Progenitor cell of endocrine pancreas (in vitro differentiated cells): ENCODE data around the gene ATP6V1G3. TPM values are rescaled to one million over a fixed set of nuclear protein-coding genes. Genes with fewer than 3 reads are reported as not detected.
"Not testable (repeated sequence)": the region's sequence is repeated elsewhere in the genome, so short reads cannot be mapped to it uniquely, and the experiment has no call there.

Source experiments
- DNase-seq: peaks from one replicate; pipeline ENCODE4 v3.0.0; 2021; ENCODE audit warnings: low spot score; ENCODE audit not compliant: unreplicated experiment
- H3K27ac Mint-ChIP-seq: 2 replicates; pipeline ENCODE4 v1.8.0; 2021; ENCODE audit warnings: mild to moderate bottlenecking, moderate library complexity, mixed read lengths
- H3K27me3 Mint-ChIP-seq: 2 replicates; pipeline ENCODE4 v1.8.0; 2021; ENCODE audit warnings: mixed read lengths
- H3K36me3 Mint-ChIP-seq: 2 replicates; pipeline ENCODE4 v1.8.0; 2022; ENCODE audit warnings: mixed read lengths; ENCODE audit not compliant: insufficient read depth
- H3K4me1 Mint-ChIP-seq: 2 replicates; pipeline ENCODE4 v1.8.0; 2021; ENCODE audit warnings: low read depth, mixed read lengths
- H3K4me3 Mint-ChIP-seq: 2 replicates; pipeline ENCODE4 v1.8.0; 2021; ENCODE audit warnings: low read depth, mild to moderate bottlenecking, moderate library complexity, mixed read lengths
- H3K9me3 Mint-ChIP-seq: 2 replicates; pipeline ENCODE4 v1.8.0; 2021; ENCODE audit warnings: low read depth, mixed read lengths
- CTCF ChIP-seq: fragments of 200-600 bp; sonication (generic); IDR thresholded peaks from one replicate; pipeline ENCODE4 v1.5.0; 2021; ENCODE audit warnings: antibody characterized with exemption, mild to moderate bottlenecking; ENCODE audit not compliant: unreplicated experiment
- long read RNA-seq: library from polyadenylated mRNA; unstranded; transcript quantifications from one replicate; pipeline ENCODE4 v2.0.0, GENCODE V29; 2020
- total RNA-seq: library from RNA; stranded (reverse); gene quantifications from 2 replicates; pipeline ENCODE4 v1.2.1, GENCODE V29; 2021

ATP6V1G3 gene
- total RNA-seq, result not detected in 2 replicates
- long read RNA-seq, result 0 reads

GRCh38 chr1:198540580-198540979 is at the start of gene ATP6V1G3:
TSS of gene ATP6V1G3 (minus strand) at chr1:198540680. CDS start at chr1:198540650, 30 bp downstream.
- H3K27ac Mint-ChIP-seq, result no peak within 1 kb of the TSS
- TF ChIP-seq CTCF, result no peak
- no peaks in the 10 kb centered on the region for H3K36me3 Mint-ChIP-seq
- no peak within 1 kb of the TSS for H3K4me3 Mint-ChIP-seq
- peaks cover 13% of the 10 kb centered on the region for H3K4me1 Mint-ChIP-seq
- H3K27me3 Mint-ChIP-seq, result no peaks in the 10 kb centered on the region
- DNase-seq, result no peak
- H3K9me3 Mint-ChIP-seq, result no peaks in the 10 kb centered on the region

- TF ChIP-seq CTCF, result no peak
- Mint-ChIP-seq H3K36me3 (no peaks in the 10 kb centered on the region), H3K27ac (no peak overlapping the region), H3K27me3 (no peaks in the 10 kb centered on the region), H3K4me1 (no peaks in the 10 kb centered on the region), H3K9me3 (peaks cover 14% of the 10 kb centered on the region), H3K4me3 (no peak overlapping the region)
- DNase-seq, result no peak
These were observed 48.4 kb upstream of the ATP6V1G3 start for GRCh38 chr1:198588845-198589244.

GRCh38 chr1:198584163-198584562 is 43.7 kb upstream of the ATP6V1G3 start:
- Mint-ChIP-seq H3K36me3 (peaks cover 3% of the 10 kb centered on the region), H3K9me3 (peaks cover 26% of the 10 kb centered on the region), H3K27ac (no peak overlapping the region), H3K4me1 (no peaks in the 10 kb centered on the region), H3K4me3 (no peak overlapping the region), H3K27me3 (no peaks in the 10 kb centered on the region)
- DNase-seq, result no peak
- no peak for TF ChIP-seq CTCF

- DNase-seq, H3K36me3 Mint-ChIP-seq, H3K27ac Mint-ChIP-seq, H3K27me3 Mint-ChIP-seq, H3K4me3 Mint-ChIP-seq, H3K4me1 Mint-ChIP-seq: not testable (repeated sequence)
- H3K9me3 Mint-ChIP-seq, result peaks cover 22% of the 10 kb centered on the region
These were observed 42.8 kb upstream of the ATP6V1G3 start for GRCh38 chr1:198583209-198583802.

GRCh38 chr1:198577444-198577843 is 37.0 kb upstream of the ATP6V1G3 start:
- Mint-ChIP-seq H3K4me1 (no peaks in the 10 kb centered on the region), H3K36me3 (peaks cover 3% of the 10 kb centered on the region), H3K4me3 (no peak overlapping the region), H3K9me3 (peaks cover 13% of the 10 kb centered on the region), H3K27me3 (no peaks in the 10 kb centered on the region), H3K27ac (no peak overlapping the region)
- no peak for TF ChIP-seq CTCF
- no peak for DNase-seq
